Measurements from ENCODE around the gene VPS41.

The VPS41 gene

DNA sequence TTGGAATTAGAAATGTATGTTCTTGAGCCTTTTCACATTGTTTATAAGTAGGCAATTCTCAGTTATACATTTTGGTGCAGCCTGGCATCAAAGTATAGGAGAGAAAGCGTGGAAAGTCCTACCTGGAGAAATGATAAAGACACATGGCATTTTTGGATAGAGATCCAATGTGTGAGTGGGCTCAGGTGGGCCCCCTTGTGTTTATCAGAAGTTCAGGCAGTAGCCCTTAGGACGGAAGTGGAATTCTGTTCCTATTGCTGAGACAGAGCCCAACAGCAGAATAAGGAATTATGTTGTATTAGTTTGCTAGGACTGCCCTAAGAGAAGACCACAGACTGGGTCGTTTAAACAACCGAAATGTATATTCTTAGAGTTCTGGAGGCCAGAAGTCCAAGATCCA is 192.6 kb downstream of the VPS41 start:
- no peak for DNase-seq

DNA sequence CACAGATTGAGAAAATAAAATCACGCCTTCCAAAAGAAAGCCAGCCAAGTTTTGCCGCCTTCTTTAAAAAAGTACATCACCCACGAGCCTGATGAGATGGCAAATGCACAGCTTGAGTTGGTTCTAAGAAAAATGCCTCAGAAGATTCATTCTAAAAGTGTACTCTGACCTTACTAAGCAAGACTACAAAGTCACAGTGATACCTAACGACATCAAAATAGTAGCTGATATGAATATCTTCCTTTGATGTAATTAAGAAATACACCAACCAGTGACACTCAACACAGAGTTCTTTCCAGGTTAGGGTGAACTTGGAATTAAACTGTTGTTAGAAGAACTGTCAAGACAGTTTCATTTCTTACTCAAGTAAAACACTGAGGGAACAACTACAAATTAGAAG is 199.9 kb downstream of the VPS41 start:
- no peak for DNase-seq

DNA sequence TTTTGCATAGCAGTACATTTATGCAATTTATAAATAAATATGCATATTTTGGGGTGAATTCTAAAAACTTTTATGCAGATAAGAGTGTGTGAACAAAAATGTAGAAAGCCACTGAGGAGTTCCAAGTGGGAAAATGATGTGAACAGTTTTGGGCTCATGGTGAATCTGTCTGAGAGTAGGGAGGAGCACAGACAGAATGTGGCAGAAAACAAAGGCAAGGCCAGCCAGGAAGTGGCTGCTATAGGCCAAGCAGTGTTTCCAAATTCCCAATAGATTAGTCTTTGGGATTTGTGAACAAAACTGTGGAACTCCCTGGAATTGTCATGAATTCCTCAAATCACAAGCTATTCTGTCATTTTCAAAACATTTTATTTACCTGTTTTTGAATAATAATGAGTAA is 204.2 kb downstream of the VPS41 start:
- DNase-seq, result no peak

DNA sequence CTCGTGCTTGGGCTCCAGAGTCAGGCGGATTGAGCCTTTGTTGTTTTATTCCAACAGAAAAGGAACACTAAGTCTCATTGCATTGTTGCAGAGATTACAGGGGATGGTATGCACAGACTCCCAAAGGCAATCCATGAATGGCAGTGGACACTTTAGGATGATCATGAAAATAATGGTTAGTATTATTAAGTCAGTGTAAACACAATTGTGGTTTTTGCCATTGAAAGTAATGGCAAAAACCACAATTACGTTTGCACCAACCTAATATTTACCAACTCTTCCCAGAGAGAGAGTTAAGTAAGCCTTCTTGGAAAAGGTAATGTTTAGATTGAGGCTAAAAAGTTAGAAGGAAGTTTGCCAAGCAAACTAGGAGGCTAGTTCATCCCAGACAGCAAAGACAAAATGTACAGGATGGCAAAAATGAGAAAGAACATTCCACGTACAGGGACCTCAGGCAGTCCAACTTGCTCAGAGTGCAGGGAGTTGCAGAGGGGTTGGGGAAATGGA is 204.9 kb downstream of the VPS41 start:
- DNase-seq, result no peak

DNA sequence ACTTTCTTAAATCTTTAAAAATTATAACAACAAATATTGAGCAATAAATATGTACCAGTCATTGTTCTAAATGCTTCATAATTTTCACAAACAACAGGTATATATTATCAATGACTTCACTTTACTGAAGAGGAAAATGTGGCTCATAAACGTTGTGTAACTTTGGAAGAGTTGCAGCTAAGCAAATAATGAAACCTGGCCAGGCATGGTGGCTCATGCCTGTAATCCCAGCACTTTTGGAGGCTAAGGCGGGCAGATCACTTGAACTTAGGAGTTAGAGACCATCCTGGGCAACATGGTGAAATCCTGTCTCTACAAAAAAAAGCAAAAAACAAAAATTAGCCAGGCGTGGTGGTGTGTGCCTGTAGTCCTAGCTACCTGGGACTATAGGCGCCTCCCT is 205.9 kb downstream of the VPS41 start:
- DNase-seq, result no peak

DNA sequence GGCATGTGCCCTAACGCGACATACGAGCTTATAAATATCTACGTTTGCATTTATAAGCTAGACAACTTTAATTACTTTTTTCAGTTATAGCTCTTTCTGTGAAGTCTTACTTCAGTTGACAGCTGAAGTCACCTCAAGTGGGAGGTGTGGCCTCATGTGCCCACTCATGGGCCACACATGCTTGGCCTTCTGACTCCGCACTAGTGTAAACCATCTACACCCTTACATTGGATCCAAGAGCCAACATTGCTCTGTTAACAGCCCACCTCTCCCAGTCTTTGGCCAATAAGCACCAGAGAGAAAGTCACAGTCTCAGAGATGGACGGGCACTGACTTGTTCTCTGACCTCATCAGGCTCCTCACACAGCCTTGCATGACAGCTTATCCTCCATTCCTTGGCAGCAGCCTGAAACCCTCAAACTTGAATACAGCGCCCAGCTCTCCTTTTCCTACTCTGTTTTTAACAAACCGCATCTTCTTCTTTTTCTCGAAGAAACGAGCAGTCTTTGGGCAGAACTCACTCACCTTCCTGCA is 206.9 kb downstream of the VPS41 start:
- no peak for DNase-seq

DNA sequence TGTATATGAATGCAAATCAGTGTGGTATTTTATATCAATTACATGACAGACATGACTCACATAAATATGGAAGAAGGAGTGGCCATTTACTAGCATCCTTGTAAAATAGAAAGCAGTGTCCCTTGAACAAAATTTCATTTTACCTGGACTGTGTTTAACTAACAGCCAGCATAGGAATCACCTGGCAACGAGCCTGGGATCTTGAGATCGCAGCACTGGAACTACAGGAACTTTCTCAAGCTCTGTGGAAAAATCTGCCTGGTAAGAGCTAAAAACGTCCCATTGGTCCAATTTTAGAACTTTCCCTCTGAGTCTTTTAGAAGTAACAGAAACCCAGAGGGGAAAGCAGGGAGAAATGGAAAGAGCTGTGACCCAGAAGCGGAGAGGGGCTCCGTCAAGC is 208.9 kb downstream of the VPS41 start:
- DNase-seq, result no peak

DNA sequence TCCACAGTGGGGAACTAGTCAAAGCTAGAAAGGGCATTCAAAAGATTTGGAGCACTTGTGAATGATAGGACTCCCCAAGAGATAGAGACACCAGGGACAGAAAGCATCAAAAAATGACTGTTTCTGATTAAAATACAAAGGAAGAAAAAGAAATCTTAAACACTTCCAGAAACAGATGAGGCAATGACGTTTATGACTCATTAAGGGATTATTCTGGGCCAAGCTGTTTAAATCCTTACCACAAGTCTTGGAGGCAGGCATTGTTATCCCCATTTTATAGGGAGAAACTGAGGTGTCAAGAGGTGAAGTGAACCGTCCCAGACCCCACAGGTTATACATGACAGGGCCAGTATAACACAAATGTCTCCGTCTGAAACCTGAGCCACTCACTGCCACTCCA is 209.5 kb downstream of the VPS41 start:
- DNase-seq, result no peak

DNA sequence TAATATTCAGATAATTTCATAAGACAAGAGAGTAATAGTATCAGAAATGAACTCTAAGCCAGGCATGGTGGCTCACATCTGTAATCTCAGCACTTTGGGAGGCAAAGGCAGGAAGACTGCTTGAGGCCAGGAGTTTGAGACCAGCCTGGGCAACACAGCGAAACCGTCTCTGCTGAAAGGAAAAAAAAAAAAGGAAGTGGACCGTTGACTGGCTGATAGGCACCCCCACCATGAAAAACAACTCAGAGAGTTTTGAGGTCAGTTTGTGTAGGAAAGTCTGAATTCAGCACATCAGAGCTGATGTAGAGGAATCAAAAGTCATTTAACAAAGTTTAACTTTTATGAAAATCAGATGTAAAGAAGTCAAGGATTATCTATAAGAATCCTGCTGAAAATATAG is 214.7 kb downstream of the VPS41 start:
- no peak for DNase-seq

DNA sequence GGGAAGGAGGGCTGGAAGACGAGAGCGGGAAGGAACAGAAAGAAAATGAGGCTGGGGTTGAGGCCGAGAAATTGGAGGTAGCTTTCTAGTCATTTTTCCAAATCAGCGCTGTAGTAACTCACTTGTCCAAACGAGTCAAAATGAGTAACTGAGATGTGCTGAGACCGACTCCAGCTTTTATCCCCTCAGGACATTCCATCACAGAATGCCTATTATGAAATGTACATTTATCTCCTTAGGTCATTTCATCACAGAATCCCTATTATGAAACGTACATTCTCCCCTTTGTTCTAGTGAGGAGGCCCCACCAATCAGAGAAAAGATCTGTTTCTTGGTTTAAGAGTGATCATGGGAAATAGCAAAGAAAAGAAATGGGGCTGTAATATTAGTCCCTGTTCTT is 222.1 kb downstream of the VPS41 start:
- no peak for DNase-seq

DNA sequence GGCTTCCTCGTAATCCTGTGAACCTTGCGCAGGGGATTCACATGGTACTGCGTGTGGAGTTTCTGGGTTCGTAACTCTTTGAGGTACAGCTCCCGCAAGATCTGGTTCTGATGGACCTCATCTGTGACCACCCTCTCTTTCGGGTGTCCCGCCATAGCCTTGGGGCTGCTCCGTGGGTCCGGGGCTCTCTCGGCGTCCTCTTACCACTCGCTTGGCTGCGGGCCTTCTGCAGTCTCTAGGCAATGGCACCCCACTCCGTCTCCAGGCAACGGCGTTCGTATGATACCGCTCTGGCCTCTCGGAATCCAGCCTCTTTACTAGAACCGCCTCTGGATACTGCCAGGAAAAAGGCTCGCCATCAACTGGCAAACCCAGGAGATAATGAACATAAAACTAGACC is 223.1 kb downstream of the VPS41 start:
- no peak for DNase-seq

DNA sequence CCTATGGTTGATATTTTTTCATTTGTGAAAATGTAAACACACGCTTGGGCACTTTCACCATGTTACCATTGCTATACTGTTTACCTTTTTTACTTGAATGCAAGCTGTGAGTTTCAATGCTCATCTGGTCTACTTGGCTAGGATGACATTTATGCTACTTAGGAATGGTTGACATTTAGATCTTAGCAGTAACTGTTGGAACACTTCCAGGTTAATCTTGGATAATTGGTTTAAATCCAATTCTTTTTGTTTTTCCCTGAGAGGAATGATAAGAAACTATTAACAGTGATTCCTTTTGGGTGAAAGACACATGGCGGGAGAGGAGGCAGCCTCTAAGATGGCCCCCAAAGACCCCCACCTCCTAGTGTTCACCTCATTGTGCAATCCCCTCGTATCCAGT is 226.4 kb downstream of the VPS41 start:
- DNase-seq, result no peak

DNA sequence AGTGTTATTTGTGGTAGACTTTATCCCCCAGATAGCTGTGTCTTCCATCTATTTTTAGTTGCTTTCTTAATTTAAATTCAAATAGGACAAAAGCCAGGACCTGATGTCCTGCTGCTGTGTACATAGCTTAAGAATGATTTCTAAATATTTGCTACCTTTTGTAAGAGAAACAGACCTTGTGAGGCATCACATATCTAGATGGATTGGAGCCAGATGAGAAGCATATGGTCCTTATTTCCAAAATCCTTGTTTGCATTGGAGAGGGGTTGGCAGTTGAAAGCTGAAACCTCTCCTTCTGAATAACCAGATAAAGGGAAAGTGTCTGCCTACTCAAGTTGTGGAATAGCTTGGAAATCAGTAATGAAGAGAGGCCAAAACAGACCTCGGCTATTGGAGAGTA is 227.1 kb downstream of the VPS41 start:
- no peak for DNase-seq

DNA sequence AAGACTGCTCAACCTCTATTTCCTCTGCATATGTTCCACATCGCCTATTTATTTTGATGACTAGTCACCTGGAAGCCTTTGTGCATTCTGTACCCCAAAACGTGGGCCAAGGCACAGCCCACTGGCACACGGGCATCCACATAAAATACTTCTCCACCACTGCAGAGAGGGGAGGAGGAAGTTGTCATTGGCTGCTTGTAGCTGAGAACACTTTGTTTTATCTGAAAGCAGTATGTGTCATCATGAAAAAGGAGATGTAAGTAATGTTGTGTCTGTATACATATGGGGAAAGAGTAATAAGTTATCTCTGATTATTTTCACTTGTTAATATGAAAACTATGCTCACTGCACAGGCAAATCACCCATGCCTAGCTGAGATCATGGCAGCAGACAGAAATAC is 229.6 kb downstream of the VPS41 start:
- DNase-seq, result no peak

DNA sequence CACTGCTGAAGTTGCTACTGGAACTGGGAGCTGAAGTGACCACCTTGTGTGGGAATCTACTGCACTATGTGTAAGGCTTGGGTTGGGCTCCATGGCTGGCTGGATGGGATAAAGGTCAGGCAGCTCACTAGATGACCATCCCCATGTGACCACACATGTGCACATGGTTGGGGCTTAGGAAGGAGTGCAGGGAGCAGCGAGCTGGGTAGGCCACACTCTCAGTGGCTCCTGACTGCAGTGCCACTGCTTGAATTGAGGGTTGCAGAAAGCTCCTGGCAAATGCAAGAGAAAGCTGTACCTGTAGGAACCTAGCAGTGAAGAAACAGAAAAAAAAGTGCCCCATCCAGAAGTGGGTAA is 230.3 kb downstream of the VPS41 start:
- no peak for DNase-seq

DNA sequence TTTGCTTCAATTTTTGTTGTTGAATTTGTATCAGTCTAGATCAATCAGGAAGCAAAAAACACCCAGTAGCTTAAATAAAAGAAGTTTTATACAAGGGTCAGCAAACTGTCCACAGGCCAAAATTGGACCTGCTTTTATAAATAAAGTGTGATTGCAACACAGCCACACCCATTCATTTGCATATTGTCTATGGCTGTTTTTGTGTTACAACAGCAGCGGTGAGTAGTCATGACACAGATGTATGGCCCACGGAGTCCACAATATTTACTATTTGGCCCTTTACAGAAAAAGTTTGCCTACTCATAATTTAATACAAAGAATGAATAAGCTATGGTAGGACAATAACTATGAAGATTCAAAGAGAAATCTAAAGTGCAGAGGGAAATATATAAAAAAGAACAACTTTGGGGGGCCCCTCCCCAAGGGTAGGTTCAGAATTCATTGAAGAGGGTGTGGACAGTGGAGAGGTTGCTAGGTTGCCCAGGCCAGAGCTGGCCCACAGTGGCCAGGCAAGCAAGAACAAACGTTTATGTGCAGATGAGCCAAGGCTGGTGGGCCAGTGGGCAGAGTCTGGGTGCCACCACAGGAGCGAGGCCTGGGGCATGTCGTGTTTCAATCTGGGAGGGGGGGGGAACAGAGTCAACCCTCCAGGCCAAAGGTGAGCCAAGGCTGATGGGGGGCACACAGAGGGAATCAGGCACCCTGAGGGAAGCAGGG is 230.9 kb downstream of the VPS41 start:
- DNase-seq, result no peak

DNA sequence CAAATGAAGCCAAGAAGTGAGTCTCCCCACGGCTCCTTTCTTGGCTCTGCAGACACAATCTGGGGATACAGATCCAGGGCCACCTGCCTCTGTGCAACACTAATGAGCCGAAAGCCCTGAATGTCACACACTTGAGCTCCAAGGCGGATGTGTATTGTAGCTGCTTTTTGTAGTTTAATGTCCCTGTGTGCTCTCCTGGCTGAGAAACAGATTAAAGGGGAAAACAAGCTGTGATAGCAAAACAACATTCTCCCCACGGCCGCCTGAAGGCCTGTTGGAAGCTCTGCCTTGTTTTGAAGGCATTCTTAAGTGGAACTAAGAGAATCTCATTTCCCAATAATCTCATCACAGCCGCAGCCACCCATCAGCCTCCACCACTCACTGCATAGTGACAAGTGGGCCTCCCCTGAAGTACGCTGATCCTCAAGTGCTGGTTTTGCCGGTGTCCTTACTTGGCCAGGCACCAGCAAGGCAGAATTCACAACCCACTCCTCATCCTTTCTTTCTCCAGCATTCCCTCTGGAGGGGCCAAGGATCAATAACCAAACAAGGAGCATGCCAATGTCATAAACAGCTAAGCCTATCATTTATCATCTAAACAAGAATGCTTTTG is 233.4 kb downstream of the VPS41 start:
- no peak for DNase-seq

DNA sequence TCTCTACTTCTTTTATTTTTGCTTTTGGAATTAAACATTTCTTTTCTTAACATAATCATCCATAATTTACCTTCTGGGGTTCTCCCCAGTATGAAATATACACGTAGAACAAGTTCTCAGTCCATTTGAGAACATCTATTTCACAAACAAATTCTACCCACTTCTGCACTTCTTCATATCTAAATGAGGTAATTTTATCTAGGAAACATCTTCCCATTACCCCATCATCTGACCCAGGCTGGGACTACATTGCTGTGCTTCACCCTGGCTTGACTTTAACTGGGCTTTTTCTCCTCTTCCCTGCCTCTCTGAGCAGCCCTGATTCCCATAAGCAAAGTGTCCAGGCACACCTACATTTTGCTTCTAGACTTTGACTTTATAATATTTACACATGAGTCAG is 234.5 kb downstream of the VPS41 start:
- no peak for DNase-seq

DNA sequence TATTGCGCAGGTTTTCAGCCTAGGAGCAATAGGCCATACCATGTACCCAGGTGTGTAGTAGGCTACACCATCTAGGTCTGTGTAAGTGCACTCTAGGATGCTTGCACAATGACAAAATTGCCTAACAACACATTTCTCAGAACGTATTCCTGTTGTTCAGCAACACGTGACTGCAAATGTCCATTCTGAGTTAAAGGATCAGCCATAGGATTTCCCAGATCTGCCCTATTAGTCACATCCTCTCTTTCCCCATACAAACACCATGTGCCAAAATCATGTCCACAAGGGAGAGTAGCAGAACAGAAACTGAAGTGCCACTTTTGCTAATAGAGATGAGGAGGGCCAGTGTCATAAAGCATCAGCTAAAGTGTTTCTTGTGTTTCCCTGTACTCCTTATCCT is 235.2 kb downstream of the VPS41 start:
- no peak for DNase-seq

Measured in CD4-positive, alpha-beta T cell treated with Interleukin-4 for 4 hours (primary cell).